SIG-M5 (cell line): ENCODE results near the gene UBR4.

Experiments
- DNase-seq: peaks from one replicate; lab custom pipeline; 2025; lab: John Stamatoyannopoulos, UW

The UBR4 gene

GRCh38 chr1:19072285-19072981, 137.6 kb downstream of the UBR4 start:
- DNase-seq = no peak

- no peak for DNase-seq
These were observed 138.3 kb downstream of the UBR4 start for GRCh38 chr1:19071674-19072281.

GRCh38 chr1:19070891-19071621, 139.0 kb downstream of the UBR4 start:
- DNase-seq = no peak

- DNase-seq = no peak
These were observed 139.8 kb downstream of the UBR4 start for GRCh38 chr1:19070197-19070651.

- no peak for DNase-seq
These were observed 141.3 kb downstream of the UBR4 start for GRCh38 chr1:19068639-19069276.

GRCh38 chr1:19067912-19068638, 142.0 kb downstream of the UBR4 start:
- DNase-seq = no peak

- DNase-seq = no peak
These were observed 142.7 kb downstream of the UBR4 start for GRCh38 chr1:19067182-19067911.

GRCh38 chr1:19066874-19067181, 143.2 kb downstream of the UBR4 start:
- no peak for DNase-seq

- no peak for DNase-seq
These were observed 143.7 kb downstream of the UBR4 start for GRCh38 chr1:19066248-19066873.

- no peak for DNase-seq
These were observed 144.4 kb downstream of the UBR4 start for GRCh38 chr1:19065526-19066247.

GRCh38 chr1:19064906-19065450, 145.1 kb downstream of the UBR4 start:
- DNase-seq = no peak

- DNase-seq = no peak
These were observed 146.9 kb downstream of the UBR4 start for GRCh38 chr1:19063122-19063521.

GRCh38 chr1:19062258-19063029, 147.6 kb downstream of the UBR4 start:
- DNase-seq = no peak

GRCh38 chr1:19061798-19062197, 148.3 kb downstream of the UBR4 start:
- DNase-seq = no peak

- no peak for DNase-seq
These were observed 148.7 kb downstream of the UBR4 start for GRCh38 chr1:19061343-19061742.

GRCh38 chr1:19059773-19060172, 150.3 kb downstream of the UBR4 start:
- DNase-seq = no peak

GRCh38 chr1:19058476-19058797, 151.6 kb downstream of the UBR4 start:
- DNase-seq = no peak

GRCh38 chr1:19057784-19058475, 152.1 kb downstream of the UBR4 start:
- DNase-seq = no peak
